GM18907 (cell line): ENCODE data around the gene TMEM225B.
A peak's percentile ranks its signal among the peaks of the same experiment; 100 is the strongest.
"Not testable (repeated sequence)": the region's sequence is repeated elsewhere in the genome, so short reads cannot be mapped to it uniquely, and the experiment has no call there.

ENCODE experiments used
- ATAC-seq: cut with Tn5 transposase; IDR thresholded peaks from one replicate; pipeline ENCODE4 v1.9.1; 2021; ENCODE audit warnings: mild to moderate bottlenecking, moderate library complexity; ENCODE audit not compliant: unreplicated experiment

The TMEM225B gene

GRCh38 chr7:99597762-99598501 lies at the start of gene TMEM225B:
Gene TMEM225B (plus strand): TSS chr7:99598267. CDS start chr7:99604389, 6,122 bp downstream.
- ATAC-seq = no peak

DNA sequence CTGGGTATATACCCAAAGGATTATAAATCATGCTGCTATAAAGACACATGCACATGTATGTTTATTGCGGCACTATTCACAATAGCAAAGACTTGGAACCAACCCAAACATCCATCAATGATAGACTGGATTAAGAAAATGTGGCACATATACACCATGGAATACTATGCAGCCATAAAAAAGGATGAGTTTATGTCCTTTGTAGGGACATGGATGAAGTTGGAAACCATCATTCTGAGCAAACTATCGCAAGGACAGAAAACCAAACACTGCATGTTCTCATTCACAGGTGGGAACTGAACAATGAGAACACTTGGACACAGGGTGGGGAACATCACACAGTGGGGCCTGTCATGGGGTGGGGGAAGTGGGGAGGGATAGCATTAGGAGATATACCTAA lies 48.5 kb upstream of the TMEM225B start:
- ATAC-seq = not testable (repeated sequence)

GRCh38 chr7:99551334-99551733 lies 46.7 kb upstream of the TMEM225B start:
- no peak for ATAC-seq

- peak; percentile 90 for ATAC-seq
Measured at GRCh38 chr7:99551767-99552463, 46.2 kb upstream of the TMEM225B start, which contains the start of gene FAM200A. Gene FAM200A (minus strand): TSS chr7:99552114. CDS start chr7:99548407, 3,707 bp downstream.

DNA sequence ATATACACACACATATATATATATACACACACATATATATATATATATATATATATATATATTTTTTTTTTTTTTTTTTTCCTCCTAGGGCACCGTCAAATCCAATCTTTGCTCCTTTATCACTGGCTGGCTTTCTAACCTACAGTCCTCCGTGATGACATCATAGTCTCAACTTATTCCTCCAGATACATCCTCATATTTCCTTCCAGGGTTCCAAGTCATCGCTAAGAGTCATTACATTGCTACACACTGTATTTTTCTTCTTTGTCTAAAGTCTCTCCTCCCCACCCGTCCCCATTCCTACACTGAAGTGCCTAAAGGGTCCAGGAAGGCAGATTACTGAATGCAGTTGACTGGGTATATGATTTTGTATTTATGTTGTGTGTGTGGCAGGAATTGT lies 45.0 kb upstream of the TMEM225B start:
- ATAC-seq = no peak

DNA sequence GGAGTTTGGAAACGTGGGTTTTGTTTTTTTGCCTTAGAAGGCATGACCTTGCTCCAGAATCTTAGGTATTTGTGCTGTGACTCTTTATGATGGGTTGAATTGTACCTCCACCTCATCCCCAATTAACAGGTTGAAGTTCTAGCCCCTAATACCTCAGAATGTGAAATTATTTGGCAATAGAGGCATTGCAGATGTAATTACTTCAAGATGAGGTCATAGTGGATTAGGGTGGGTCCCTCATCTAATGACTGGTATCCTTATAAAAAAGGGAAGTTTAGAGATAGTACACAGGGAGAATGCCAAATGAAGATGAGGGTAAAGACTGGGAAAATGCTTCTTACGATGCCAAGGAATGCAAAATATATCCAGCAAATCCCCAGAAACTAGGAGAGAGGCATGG lies 43.1 kb upstream of the TMEM225B start:
- no peak for ATAC-seq

GRCh38 chr7:99557196-99557607 lies 40.9 kb upstream of the TMEM225B start:
- ATAC-seq = no peak

DNA sequence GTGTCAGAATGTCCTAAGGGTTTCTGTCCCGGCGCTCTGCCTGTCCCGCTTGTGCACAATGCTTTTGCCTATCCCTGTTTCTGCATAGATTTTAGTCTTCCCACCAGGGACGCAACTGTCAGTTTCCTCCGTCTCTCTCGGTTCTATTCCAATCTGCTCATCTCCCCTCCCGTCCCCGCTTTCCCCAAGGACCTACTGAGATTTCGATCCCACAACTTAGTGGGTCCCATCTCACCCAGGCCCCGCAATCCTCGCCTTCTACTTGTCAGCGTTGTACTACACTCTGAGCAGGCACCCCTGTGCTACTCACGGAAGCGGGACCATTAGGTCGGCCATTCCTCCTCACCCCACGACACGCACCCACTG lies 40.1 kb upstream of the TMEM225B start:
- peak; percentile 57 for ATAC-seq

GRCh38 chr7:99558306-99559174 lies 39.5 kb upstream of the TMEM225B start, which contains the start of gene ZNF655:
Gene ZNF655 (plus strand): TSS chr7:99558642. CDS start chr7:99560560, 1,918 bp downstream.
- peak; percentile 81 for ATAC-seq

DNA sequence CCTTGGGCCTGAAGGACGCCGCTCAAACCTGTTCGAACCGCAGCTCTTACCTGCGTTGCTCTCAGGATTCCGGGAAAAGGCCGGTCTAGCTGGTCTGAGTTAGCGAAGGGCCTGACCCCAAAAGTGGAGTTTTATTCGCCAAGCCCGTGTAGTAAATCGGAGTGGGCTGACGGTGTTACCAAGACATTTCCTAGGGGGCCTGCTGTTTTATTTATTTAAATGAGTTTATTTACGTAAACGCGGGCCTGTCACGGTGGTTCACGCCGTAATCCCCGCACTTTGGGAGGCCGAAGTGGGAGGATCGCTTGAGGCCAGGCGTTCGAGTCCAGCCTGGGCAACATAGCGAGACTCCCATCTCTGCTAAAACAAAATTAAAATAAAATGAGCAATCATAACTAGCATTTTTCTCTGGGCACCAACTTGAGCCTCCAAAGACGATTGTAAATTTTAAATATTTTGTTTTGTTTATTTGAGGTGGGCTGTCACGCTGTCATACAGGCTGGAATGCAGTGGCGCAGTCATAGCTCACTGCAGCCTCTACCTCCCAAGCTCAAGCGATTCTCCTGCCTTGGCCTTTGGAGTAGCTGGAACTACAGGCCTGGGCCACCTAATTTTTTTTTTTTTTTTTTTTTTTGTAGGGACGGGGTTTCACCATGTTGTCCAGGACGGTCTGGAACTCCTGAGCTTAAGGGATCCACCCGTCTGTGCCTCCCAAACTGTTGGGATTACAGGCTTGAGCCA lies 38.7 kb upstream of the TMEM225B start:
- no peak for ATAC-seq

- no peak for ATAC-seq
Measured at GRCh38 chr7:99560834-99561736, 37.0 kb upstream of the TMEM225B start.

GRCh38 chr7:99561737-99562051 lies 36.4 kb upstream of the TMEM225B start:
- no peak for ATAC-seq

DNA sequence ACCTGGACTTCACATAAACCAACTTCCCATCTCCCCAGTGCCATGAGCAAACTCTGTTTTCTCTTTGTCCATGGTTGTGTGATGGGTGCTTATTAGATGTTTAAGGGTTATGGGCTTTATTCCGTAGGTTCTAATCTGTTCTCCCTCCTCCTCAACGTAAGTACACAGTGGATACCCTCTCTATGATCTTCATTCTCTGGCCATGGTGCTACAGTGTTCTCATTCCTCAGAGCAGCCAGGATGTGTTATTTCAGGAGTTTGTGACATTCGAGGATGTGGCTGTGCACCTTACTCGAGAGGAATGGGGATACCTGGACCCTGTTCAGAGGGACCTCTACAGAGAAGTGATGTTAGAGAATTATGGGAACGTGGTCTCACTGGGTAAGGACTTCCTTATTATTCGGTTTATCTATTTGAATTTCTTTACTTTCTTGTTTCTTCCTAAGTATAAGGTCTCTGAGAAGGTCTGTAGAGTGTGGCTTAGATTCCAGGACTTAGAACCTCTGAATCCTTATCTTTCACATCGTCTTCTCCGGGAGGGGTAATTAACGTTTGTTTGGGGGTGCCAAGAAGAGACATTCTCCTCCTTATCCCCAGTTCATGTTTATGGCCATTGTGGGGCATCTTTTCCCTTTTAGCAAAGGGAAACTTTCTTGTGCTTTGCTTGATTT lies 35.8 kb upstream of the TMEM225B start:
- ATAC-seq = no peak

- ATAC-seq = no peak
Measured at GRCh38 chr7:99562832-99563231, 35.2 kb upstream of the TMEM225B start.

DNA sequence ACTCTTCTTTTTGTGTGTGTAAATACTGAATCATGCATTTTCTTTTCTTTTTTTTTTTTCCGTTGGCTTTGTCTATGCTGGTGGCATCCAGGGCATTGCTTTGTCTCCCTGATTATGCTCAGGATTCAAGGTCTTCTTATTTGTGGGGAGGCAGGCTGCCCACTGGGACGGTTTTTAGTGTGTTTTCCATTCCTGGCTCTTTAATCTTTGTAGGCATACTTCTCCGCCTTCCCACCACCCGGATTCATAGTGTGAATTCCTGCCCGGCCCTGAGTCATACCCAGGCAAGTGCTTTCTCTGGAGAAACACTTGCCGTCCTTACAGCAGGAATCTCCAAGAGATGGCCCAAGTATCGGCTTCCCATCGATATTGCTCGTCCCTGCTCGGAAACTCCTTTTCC lies 34.4 kb upstream of the TMEM225B start:
- ATAC-seq = no peak

DNA sequence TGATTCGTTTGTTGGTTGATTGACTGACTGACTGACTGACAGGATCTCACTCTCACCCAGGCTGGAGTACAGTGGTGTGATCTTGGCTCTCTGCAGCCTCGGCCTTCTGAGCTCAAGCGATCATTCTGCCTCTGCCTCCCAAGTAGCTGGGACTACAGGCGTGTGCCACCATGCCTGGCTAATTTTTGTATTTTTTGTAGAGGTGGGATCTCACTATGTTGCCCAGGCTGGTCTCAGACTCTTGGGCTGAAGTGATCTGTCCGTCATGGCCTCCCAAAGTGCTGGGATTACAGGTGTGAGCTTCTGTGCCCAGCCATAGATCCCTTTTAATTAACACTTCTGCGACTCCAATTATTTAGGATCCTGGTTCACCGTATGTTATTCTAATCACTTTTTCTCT lies 29.3 kb upstream of the TMEM225B start:
- ATAC-seq = not testable (repeated sequence)

- no peak for ATAC-seq
Measured at GRCh38 chr7:99571768-99572167, 26.3 kb upstream of the TMEM225B start.

DNA sequence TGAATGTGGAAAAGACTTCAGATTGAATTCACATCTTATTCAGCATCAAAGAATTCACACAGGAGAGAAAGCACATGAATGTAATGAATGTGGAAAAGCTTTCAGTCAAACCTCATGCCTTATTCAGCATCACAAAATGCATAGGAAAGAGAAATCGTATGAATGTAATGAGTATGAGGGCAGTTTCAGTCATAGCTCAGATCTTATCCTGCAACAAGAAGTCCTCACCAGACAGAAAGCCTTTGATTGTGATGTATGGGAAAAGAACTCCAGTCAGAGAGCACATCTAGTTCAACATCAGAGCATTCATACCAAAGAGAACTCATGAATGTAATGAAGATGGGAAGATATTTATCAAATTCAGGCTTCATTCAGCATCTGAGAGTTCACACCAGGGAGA lies 24.8 kb upstream of the TMEM225B start:
- no peak for ATAC-seq

GRCh38 chr7:99576251-99576650 lies 21.8 kb upstream of the TMEM225B start:
- no peak for ATAC-seq
